Prostate gland (tissue), 2 donors: Measurements from ENCODE around the gene SRPK3.

Experiments
- CTCF ChIP-seq, 4 experiments: fragments of 200-600 bp in 2 of 4; fragments of 450-650 bp in 2 of 4; sonication (generic) in 2 of 4; IDR thresholded peaks; 1 replicate in 3 of 4; 2 replicates in 1 of 4; pipeline ENCODE4 v1.5.1; 2016 to 2019; ENCODE audit warnings: antibody characterized with exemption in 4 of 4, mild to moderate bottlenecking in 2 of 4, moderate library complexity in 2 of 4
- POLR2AphosphoS5 ChIP-seq: sonication (generic); formaldehyde crosslinking; IDR thresholded peaks from one replicate; pipeline ENCODE4 v1.6.1; 2017; ENCODE audit warnings: antibody characterized with exemption

GRCh38 chrX:153731845-153732215 lies 49.0 kb upstream of the SRPK3 start:
- TF ChIP-seq CTCF (IDR thresholded peaks at IDR 0.05): no peak
- TF ChIP-seq POLR2AphosphoS5: no peak
